LNCAP (cell line): ENCODE results near the gene JAM3.

Source experiments
- CTCF ChIP-seq: fragments of 450-650 bp; IDR thresholded peaks from 2 replicates; pipeline ENCODE4 v1.5.1; 2017; ENCODE audit warnings: mild to moderate bottlenecking

JAM3 gene

GRCh38 chr11:134150195-134150903 is 81.5 kb downstream of the JAM3 start:
- no peak for TF ChIP-seq CTCF

- TF ChIP-seq CTCF = no peak
Measured at GRCh38 chr11:134151083-134151747, 82.3 kb downstream of the JAM3 start.

- no peak for TF ChIP-seq CTCF
Measured at GRCh38 chr11:134152696-134153095, 83.8 kb downstream of the JAM3 start.

GRCh38 chr11:134153147-134153905 is 84.5 kb downstream of the JAM3 start:
- no peak for TF ChIP-seq CTCF

GRCh38 chr11:134154441-134154840 is 85.6 kb downstream of the JAM3 start:
- TF ChIP-seq CTCF = no peak

GRCh38 chr11:134155456-134155855 is 86.6 kb downstream of the JAM3 start:
- TF ChIP-seq CTCF = no peak

GRCh38 chr11:134155946-134156865 is 87.3 kb downstream of the JAM3 start:
- no peak for TF ChIP-seq CTCF
